Measurements from ENCODE around the gene CCDC57.

DNA sequence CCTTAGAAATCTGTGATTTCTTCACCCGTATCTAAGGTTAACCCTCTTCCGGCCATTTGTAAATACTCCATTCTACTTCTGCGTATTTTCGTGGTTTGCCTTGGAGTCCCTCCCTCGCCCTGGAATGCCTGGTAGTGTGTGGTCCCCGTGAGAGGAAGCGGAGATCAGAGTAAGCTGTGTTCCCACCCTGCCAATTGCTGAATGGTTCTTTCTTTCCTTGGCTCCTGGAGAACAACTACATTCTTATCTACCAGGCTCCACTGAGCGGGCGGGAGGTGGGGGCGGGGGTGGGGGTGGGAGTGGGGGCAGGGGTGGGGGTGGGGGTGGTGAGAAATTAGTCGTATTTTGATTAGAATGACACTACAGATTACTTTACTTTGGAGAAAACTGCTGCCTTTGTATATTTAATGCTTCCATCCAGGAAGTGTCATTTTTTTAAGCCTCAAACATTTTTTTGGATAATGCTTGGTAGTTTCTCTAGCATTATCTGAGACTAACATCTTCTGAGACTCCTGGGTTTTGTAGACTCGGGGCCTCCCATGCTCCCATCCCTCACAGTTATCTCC is 93.7 kb downstream of the CCDC57 start:
- TF ChIP-seq, protein P1, sequence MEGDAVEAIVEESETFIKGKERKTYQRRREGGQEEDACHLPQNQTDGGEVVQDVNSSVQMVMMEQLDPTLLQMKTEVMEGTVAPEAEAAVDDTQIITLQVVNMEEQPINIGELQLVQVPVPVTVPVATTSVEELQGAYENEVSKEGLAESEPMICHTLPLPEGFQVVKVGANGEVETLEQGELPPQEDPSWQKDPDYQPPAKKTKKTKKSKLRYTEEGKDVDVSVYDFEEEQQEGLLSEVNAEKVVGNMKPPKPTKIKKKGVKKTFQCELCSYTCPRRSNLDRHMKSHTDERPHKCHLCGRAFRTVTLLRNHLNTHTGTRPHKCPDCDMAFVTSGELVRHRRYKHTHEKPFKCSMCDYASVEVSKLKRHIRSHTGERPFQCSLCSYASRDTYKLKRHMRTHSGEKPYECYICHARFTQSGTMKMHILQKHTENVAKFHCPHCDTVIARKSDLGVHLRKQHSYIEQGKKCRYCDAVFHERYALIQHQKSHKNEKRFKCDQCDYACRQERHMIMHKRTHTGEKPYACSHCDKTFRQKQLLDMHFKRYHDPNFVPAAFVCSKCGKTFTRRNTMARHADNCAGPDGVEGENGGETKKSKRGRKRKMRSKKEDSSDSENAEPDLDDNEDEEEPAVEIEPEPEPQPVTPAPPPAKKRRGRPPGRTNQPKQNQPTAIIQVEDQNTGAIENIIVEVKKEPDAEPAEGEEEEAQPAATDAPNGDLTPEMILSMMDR (IDR thresholded peaks at IDR 0.05; ENCODE audit: poor library complexity, severe bottlenecking), result no peak
- TF ChIP-seq EP300 (conservative IDR thresholded peaks at IDR 0.05; ENCODE audit: poor library complexity, severe bottlenecking) (no peak), RAD21 (conservative IDR thresholded peaks at IDR 0.05) (no peak), EZH2 (IDR thresholded peaks at IDR 0.05; ENCODE audit: borderline replicate concordance, insufficient read depth, low read length, poor library complexity, severe bottlenecking) (no peak), POLR2AphosphoS5 (IDR thresholded peaks at IDR 0.05) (no peak)
- TF ChIP-seq, protein P2, sequence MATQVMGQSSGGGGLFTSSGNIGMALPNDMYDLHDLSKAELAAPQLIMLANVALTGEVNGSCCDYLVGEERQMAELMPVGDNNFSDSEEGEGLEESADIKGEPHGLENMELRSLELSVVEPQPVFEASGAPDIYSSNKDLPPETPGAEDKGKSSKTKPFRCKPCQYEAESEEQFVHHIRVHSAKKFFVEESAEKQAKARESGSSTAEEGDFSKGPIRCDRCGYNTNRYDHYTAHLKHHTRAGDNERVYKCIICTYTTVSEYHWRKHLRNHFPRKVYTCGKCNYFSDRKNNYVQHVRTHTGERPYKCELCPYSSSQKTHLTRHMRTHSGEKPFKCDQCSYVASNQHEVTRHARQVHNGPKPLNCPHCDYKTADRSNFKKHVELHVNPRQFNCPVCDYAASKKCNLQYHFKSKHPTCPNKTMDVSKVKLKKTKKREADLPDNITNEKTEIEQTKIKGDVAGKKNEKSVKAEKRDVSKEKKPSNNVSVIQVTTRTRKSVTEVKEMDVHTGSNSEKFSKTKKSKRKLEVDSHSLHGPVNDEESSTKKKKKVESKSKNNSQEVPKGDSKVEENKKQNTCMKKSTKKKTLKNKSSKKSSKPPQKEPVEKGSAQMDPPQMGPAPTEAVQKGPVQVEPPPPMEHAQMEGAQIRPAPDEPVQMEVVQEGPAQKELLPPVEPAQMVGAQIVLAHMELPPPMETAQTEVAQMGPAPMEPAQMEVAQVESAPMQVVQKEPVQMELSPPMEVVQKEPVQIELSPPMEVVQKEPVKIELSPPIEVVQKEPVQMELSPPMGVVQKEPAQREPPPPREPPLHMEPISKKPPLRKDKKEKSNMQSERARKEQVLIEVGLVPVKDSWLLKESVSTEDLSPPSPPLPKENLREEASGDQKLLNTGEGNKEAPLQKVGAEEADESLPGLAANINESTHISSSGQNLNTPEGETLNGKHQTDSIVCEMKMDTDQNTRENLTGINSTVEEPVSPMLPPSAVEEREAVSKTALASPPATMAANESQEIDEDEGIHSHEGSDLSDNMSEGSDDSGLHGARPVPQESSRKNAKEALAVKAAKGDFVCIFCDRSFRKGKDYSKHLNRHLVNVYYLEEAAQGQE (IDR thresholded peaks at IDR 0.05; ENCODE audit: borderline replicate concordance), result no peak

Data from neural cell (in vitro differentiated cells).